ENCODE data around the gene SLC17A5.
"Not testable (repeated sequence)": the region's sequence is repeated elsewhere in the genome, so short reads cannot be mapped to it uniquely, and the experiment has no call there.

The SLC17A5 gene

GRCh38 chr6:73653571-73654424 is at the start of gene SLC17A5:
TSS of gene SLC17A5 (minus strand) at chr6:73653992. CDS start at chr6:73653886, 106 bp downstream.
- peak; percentile 81 to 91 for DNase-seq

GRCh38 chr6:73703466-73703865 is 49.7 kb upstream of the SLC17A5 start:
- DNase-seq: no peak

- DNase-seq: no peak
Observed at GRCh38 chr6:73702444-73702843, 48.7 kb upstream of the SLC17A5 start.

- peak in 1 of 2 experiments; percentile 5 for DNase-seq
Observed at GRCh38 chr6:73699676-73700459, 46.1 kb upstream of the SLC17A5 start.

GRCh38 chr6:73696966-73697655 is 43.3 kb upstream of the SLC17A5 start:
- DNase-seq: no peak

GRCh38 chr6:73695619-73696421 is 42.0 kb upstream of the SLC17A5 start, which contains the start of gene CD109:
TSS of gene CD109 (plus strand) at chr6:73696203. CDS start at chr6:73696216, 13 bp downstream.
- DNase-seq: peak; percentile 54 to 69

GRCh38 chr6:73694711-73695411 is 41.1 kb upstream of the SLC17A5 start:
- DNase-seq: no peak

- DNase-seq: no peak
Observed at GRCh38 chr6:73691512-73691911, 37.7 kb upstream of the SLC17A5 start.

GRCh38 chr6:73690056-73690455 is 36.3 kb upstream of the SLC17A5 start:
- DNase-seq: no peak

GRCh38 chr6:73688351-73688750 is 34.6 kb upstream of the SLC17A5 start:
- no peak for DNase-seq

GRCh38 chr6:73683574-73683973 is 29.8 kb upstream of the SLC17A5 start:
- not testable (repeated sequence) for DNase-seq

- DNase-seq: no peak
Observed at GRCh38 chr6:73680289-73680918, 26.6 kb upstream of the SLC17A5 start.

- DNase-seq: not testable (repeated sequence)
Observed at GRCh38 chr6:73679846-73680245, 26.1 kb upstream of the SLC17A5 start.

GRCh38 chr6:73679009-73679408 is 25.2 kb upstream of the SLC17A5 start:
- DNase-seq: no peak

- peak; percentile 32 to 62 for DNase-seq
Observed at GRCh38 chr6:73675466-73676098, 21.8 kb upstream of the SLC17A5 start.

- no peak for DNase-seq
Observed at GRCh38 chr6:73671911-73672685, 18.3 kb upstream of the SLC17A5 start.

GRCh38 chr6:73669005-73669404 is 15.2 kb upstream of the SLC17A5 start:
- no peak for DNase-seq

- no peak for DNase-seq
Observed at GRCh38 chr6:73667798-73668197, 14.0 kb upstream of the SLC17A5 start.

- peak in 1 of 2 experiments; percentile 54 for DNase-seq
Observed at GRCh38 chr6:73666393-73666792, 12.6 kb upstream of the SLC17A5 start.

Measured in NCI-H524 (cell line).